GM18507 (cell line): ENCODE results near the gene MRAP2.
"Not testable (repeated sequence)": the region's sequence is repeated elsewhere in the genome, so short reads cannot be mapped to it uniquely, and the experiment has no call there.

Source experiments
- DNase-seq: peaks from one replicate; pipeline ENCODE4 v3.0.0; 2011; ENCODE audit warnings: low read depth; ENCODE audit not compliant: insufficient read length; ENCODE audit errors: extremely low spot score
- FAIRE-seq: peaks from 2 replicates; lab custom pipeline; 2011; peaks lifted over from hg19 to GRCh38; lab: Jason Lieb, UNC

Gene MRAP2

GRCh38 chr6:84027340-84028181 lies 6.0 kb upstream of the MRAP2 start:
- DNase-seq (no peak), FAIRE-seq (no peak)

DNA sequence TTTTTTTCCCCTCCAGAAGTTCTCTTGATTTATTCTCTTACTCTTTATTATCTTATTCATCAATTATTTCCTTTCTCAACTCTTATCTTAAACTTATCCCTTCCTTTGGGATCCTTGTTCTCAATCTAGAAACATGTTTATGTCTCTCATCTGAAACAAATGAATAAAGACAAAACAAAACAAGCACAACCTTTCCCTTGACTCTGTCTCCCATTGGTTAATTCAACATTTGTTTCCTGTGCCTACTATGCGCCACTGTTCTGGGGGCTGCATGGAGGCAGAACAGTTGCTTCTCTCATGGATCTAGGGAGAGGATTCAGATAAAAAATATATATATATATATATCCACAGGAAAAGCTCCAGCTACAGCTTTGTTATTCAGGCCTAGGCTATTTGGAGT lies 5.2 kb upstream of the MRAP2 start:
- DNase-seq: no peak
- FAIRE-seq: no peak

GRCh38 chr6:84032000-84032399 lies 1.6 kb upstream of the MRAP2 start:
- FAIRE-seq, DNase-seq: not testable (repeated sequence)

DNA sequence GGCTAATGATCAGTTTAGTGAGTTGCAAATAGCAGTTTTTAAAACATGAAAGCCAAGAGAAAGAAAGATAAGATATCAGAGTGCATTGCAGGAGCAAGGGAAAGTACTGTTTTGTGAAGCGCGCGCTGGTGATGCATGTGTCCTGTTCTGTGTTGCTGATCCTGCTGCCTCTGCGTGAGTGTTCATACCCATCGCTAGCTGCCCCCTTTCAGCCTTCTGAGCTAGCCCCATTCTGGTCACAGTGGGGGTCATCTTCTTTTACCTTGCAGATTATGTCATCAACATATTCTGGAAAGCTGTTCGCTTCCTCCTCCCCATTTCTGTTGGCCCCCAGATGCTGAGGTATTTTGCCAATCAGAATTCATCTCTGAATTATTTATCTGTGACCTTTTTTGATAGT lies 1.9 kb downstream of the MRAP2 start:
- DNase-seq: no peak
- FAIRE-seq: no peak

GRCh38 chr6:84037425-84038089 lies 4.0 kb downstream of the MRAP2 start:
- FAIRE-seq: no peak
- DNase-seq: no peak

- FAIRE-seq: no peak
- no peak for DNase-seq
Measured at GRCh38 chr6:84042603-84043002, 9.0 kb downstream of the MRAP2 start.

GRCh38 chr6:84043555-84043954 lies 10.0 kb downstream of the MRAP2 start:
- FAIRE-seq (no peak), DNase-seq (no peak)

DNA sequence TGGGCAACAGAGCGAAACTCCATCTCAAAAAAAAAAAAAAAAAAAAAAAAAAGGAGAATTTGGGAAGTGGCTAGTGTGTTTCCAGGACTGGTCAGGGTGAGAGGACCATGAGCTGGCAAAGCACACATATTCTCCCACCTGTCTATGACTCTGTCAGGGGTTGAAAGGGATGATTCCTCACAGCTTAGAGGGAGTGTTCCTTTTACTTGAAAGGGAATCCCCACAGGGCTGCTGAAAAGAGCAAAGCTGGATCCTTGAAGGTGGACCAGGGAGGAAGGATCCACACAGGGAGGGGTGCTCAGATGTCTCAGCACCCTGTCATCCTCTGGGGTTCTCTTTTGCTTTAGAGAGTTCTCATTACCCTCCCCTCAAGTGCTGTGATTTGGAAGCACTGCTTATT lies 13.2 kb downstream of the MRAP2 start:
- FAIRE-seq (no peak), DNase-seq (no peak)

- no peak for FAIRE-seq
- no peak for DNase-seq
Measured at GRCh38 chr6:84048588-84048987, 15.0 kb downstream of the MRAP2 start.

- no peak for FAIRE-seq
- no peak for DNase-seq
Measured at GRCh38 chr6:84050408-84050807, 16.8 kb downstream of the MRAP2 start.

- DNase-seq (no peak), FAIRE-seq (no peak)
Measured at GRCh38 chr6:84052204-84052882, 18.8 kb downstream of the MRAP2 start.

GRCh38 chr6:84052883-84053241 lies 19.3 kb downstream of the MRAP2 start:
- DNase-seq: no peak
- FAIRE-seq: no peak

- FAIRE-seq: no peak
Measured at GRCh38 chr6:84055647-84056046, 22.1 kb downstream of the MRAP2 start.

DNA sequence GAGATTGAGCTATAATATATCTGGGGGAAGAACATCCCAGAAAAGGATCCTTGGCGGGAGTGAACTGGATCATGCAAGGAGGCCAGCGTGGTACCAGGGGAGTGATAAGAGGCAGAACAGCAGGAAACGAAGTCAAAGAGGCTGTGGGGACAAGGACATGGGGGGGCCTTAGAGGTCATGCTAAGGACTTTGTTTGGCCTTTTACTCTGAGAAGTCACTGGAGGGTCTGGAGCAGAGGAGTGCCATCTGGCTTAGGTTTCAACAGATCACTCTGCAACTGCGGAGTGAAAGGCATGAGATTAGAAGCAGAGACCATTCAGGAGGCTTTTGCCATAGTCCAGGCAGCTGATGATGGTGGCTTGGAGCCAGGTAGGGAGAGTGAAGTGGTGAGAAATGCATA lies 24.3 kb downstream of the MRAP2 start:
- DNase-seq (no peak), FAIRE-seq (no peak)

More at GRCh38 chr6:84055647-84056046, 22.1 kb downstream of the MRAP2 start:
- no peak for DNase-seq

GRCh38 chr6:84059082-84059481 lies 25.5 kb downstream of the MRAP2 start:
- FAIRE-seq (no peak), DNase-seq (no peak)

DNA sequence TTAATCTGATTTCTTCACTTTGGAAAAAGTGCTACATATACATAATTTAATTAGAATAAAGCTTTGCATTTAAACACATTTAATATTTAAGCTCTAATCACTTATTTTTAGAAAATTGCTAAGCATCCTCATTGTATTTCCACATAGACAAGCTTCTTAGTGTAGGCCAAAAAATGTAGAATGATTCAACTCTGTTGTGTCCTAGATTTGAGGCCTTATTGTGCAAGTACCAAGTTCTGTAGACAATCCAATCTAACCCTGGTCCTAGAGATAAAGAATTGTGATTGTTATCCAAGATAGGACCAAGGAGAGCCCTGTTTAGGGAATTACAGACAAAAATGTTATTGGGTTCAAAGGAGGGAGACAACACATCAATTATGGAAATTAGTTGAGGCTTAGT lies 27.6 kb downstream of the MRAP2 start:
- no peak for FAIRE-seq
- DNase-seq: no peak

DNA sequence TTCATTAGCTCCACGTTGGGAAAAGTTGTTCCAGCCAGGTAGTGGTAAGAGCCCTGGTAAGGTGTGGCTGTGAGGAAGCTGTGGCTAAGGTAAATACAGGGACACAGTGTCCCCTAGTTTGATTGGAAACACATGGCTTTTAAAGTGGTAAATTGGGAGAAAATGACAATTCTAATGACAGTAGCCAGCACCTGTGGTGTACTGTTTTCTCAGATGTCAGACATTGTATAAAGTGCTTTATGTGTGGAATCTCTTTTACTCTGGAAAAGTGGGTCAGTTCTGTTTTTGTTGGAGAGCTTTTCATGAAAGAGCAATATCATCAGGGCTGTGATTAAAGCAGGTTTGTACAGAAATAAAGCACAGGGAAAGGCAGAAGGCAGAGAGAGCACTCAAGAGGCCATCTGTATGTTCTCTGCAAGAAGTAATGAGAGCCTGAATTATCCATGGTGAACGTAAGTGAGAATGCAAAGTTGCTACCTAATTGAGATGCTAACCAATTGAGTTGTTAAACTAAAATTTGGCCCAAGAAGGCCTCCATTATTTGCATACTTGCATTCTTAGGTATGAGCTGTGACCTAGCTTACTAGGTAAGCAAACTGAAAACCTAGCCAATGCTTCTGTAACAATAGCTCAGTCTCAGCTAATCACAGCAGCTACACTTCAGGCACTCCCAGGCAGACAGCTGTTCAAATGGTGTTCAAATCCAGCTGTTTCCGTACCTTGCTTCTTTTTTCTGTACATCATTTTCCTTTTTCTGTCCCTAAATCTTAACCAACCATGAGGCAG lies 28.2 kb downstream of the MRAP2 start:
- FAIRE-seq: no peak
- DNase-seq: no peak

- DNase-seq (no peak), FAIRE-seq (no peak)
Measured at GRCh38 chr6:84062519-84063154, 29.1 kb downstream of the MRAP2 start.

GRCh38 chr6:84065693-84066290 lies 32.2 kb downstream of the MRAP2 start:
- no peak for FAIRE-seq
- no peak for DNase-seq
